Subcutaneous adipose tissue (tissue), 4 donors: Measurements from ENCODE around the gene TUBGCP3. TPM values are rescaled to one million over a fixed set of nuclear protein-coding genes. Genes with fewer than 3 reads are reported as not detected.

Source experiments
- total RNA-seq, 4 donors: library from RNA; depleted of rRNA; stranded (reverse); fragments of >200 nt; gene quantifications; one replicate each; pipeline ENCODE4 v1.1.0, GENCODE V29; 2016
- TF ChIP-seq, protein P1 (sequence below): fragments of 450-650 bp; IDR thresholded peaks from one replicate; pipeline ENCODE4 v1.5.1; 2016; ENCODE audit warnings: low read depth, mild to moderate bottlenecking, control low read depth, antibody characterized with exemption, moderate library complexity

TUBGCP3 gene
- total RNA-seq, 4 donors from 2014 or later, result 29.2 to 44.8 (median 34.8) TPM

DNA sequence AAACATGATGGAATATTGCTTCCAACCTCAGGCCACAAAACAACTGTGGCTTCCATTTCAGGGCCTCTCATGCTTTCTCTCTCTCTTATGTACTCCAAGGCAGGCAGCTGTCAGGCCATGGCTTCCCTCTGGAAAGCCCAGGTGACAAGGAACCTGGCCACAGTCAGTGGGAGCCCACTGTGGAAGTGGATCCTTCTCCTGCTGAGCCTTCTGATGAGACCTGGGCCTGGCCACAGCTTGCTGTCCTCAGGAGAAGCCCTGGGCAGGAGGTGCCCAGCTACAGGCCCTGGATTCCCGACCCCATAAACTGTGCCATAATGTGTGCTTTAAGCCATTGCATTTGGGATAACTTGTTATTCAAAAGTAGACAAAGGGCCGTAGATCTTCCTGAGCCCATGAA, 140.6 kb downstream of the TUBGCP3 start:
- TF ChIP-seq, protein P1, sequence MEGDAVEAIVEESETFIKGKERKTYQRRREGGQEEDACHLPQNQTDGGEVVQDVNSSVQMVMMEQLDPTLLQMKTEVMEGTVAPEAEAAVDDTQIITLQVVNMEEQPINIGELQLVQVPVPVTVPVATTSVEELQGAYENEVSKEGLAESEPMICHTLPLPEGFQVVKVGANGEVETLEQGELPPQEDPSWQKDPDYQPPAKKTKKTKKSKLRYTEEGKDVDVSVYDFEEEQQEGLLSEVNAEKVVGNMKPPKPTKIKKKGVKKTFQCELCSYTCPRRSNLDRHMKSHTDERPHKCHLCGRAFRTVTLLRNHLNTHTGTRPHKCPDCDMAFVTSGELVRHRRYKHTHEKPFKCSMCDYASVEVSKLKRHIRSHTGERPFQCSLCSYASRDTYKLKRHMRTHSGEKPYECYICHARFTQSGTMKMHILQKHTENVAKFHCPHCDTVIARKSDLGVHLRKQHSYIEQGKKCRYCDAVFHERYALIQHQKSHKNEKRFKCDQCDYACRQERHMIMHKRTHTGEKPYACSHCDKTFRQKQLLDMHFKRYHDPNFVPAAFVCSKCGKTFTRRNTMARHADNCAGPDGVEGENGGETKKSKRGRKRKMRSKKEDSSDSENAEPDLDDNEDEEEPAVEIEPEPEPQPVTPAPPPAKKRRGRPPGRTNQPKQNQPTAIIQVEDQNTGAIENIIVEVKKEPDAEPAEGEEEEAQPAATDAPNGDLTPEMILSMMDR, result no peak

DNA sequence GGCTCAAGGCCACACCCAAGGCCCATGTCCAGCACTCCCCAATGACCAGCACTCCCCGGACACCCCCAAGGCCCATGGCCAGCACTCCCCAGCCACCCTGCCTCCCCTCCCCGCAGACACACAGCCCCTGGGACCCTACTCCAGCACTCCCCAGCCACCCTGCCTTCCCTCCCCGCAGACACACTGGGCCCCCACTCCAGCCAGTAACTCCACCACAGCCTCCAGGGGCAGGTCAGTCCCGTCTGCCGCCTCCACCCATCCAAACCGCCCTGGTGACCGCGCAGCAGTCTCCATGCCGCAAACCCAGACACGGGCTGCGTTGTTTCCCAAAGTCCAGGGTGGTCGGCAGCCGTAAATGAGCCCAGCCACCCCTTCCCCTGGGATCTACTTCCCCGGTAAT, 141.1 kb downstream of the TUBGCP3 start:
- TF ChIP-seq, protein P1, result no peak

DNA sequence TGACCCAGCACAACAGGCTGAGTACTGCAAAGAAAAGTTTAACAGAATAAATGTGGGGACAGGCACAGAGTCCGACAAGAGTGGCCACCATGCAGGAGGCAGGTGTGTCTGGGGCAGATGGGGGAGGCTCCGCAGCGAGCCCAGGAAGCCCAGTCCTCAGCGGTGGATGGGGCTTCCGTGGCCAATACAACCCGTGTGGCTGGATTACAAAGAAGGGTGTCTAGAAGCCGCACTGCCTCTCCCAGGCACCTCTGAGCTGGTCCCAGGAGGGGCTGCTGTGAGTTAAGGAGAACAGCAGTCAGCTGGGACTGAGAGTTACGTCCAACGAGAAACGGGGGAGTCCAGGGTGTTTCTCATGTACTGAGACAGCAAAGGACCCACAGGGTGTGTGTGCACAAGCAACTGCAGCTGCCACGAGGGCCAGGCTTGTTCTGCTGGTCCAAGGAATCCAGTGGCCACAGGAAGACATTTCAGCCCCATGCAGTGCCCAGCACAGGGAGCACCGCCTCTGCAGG, 141.5 kb downstream of the TUBGCP3 start:
- TF ChIP-seq, protein P1, result no peak

DNA sequence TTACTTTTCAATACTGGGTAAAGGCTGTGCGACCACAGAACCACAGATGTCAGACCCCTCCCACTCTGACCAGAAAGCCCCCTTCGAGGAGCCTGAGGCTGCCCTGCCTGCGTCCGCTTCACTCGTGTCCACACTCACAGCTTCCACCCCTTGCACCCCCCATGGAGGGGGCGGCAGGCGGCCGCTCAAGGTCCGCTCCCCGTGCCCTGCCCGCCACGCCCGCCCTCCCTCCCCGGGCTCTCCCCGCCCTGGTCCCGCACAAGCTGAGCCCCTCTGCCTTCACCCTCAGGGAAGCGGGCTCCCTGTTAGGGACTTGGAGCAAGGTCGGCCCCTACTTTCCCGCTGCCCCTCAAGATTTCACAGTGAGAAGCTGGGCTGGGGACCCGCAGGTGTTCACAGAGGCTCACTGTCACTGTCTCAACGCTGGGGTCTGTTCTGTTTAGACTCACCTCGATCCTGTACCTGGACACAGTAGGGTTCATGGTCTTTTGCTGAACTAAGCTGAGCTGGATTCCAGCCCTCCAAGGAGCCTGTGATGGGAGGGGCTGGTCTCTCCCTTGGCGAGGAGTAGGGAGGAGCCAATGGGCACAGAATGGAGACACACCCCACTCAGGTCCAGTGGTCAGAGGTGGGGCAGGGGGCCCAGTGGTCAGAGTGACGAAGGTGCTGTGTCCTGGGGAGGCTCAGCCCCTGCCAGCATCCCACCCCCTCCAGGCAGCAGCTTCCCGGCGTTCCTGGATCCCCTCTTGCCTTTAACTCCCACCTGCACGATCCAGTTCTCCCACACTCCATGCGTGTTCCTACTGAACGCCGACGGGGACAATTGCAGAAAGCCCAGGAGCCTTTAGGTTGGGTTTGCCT, 142.3 kb downstream of the TUBGCP3 start:
- TF ChIP-seq, protein P1, result no peak

DNA sequence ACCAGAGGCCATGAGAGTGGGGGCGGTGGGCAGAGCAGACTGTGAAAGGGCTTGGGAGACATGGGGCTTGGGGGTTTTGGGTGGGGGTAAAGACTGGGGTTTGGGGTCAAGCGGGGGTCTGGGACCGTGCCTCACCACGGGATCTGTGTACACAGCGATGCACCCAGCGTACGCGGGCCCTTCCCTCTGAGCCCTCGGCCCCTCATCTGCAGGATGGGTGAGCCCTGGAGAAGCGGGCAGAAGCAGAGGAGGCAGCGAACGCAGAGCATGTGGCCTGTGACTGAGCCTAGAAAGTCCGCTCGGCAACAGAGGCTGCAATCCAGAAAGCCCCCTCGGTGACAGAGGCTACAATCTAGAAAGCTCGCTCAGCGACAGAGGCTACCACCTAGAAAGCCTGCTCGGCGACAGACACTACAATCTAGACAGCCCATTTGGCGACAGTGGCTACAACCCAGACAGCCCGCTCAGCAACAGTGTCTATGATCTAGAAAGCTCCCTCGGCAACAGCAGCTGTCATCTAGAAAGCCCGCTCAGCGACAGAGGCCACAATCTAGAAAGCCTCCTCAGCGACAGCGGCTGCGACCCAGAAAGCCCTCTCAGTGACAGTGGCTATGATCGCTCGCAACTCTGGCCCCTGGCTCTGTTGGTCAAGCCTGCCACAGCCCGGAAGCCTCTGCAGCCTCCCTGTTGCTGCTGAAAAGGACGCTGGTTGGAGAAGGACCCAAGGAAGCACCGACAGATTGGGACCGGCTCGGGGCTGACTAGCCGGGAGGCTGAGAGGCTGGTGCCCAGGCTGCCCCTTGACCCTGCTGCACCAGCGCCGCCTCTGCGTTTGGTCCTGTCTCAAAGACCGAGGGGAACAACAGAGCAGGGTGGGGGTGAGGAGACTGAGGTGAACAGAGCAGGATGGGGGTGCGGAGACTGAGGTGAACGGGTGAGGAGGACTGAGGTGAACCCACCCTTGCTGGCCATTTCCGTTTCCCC, 143.2 kb downstream of the TUBGCP3 start:
- TF ChIP-seq, protein P1, result no peak

DNA sequence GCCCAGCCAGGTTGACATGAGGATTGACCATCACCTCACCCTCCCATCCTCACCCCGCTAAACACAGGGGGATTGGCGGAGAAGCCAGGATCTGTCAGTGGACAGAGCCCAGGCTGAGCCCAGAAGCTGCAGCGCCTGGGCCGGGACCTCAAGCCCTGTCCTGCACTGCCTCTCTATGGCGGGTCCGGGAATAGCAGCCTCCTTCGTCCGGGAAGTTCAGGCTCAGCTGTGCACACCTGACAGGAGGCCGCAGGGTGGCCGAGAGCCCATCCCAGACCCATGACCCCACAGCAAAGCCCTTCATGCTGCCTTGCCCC, 144.0 kb downstream of the TUBGCP3 start:
- TF ChIP-seq, protein P1, result no peak
